ENCODE data around the gene GPR34.
"Not testable (repeated sequence)": the region's sequence is repeated elsewhere in the genome, so short reads cannot be mapped to it uniquely, and the experiment has no call there.

The GPR34 gene

GRCh38 chrX:41688835-41689234, at the start of gene GPR34:
TSS of gene GPR34 (plus strand) at chrX:41688973. CDS start at chrX:41695634, 6,661 bp downstream.
- DNase-seq (ENCODE audit: low read depth) = no peak

GRCh38 chrX:41646201-41646600, 42.6 kb upstream of the GPR34 start:
- DNase-seq (ENCODE audit: low read depth) = not testable (repeated sequence)

- DNase-seq (ENCODE audit: low read depth) = no peak
Measured at GRCh38 chrX:41653125-41653524, 35.6 kb upstream of the GPR34 start.

GRCh38 chrX:41655101-41655500, 33.7 kb upstream of the GPR34 start:
- no peak for DNase-seq (ENCODE audit: low read depth)

GRCh38 chrX:41655631-41656030, 33.1 kb upstream of the GPR34 start:
- DNase-seq (ENCODE audit: low read depth) = no peak

- DNase-seq (ENCODE audit: low read depth) = no peak
Measured at GRCh38 chrX:41661366-41662095, 27.2 kb upstream of the GPR34 start.

GRCh38 chrX:41664375-41664901, 24.3 kb upstream of the GPR34 start:
- DNase-seq (ENCODE audit: low read depth) = no peak

- no peak for DNase-seq (ENCODE audit: low read depth)
Measured at GRCh38 chrX:41664908-41665307, 23.9 kb upstream of the GPR34 start.

- no peak for DNase-seq (ENCODE audit: low read depth)
Measured at GRCh38 chrX:41665686-41666085, 23.1 kb upstream of the GPR34 start.

GRCh38 chrX:41666251-41666650, 22.5 kb upstream of the GPR34 start:
- no peak for DNase-seq (ENCODE audit: low read depth)

GRCh38 chrX:41667631-41668030, 21.1 kb upstream of the GPR34 start:
- DNase-seq (ENCODE audit: low read depth) = no peak

- DNase-seq (ENCODE audit: low read depth) = no peak
Measured at GRCh38 chrX:41670112-41670511, 18.7 kb upstream of the GPR34 start.

- DNase-seq (ENCODE audit: low read depth) = no peak
Measured at GRCh38 chrX:41671082-41671481, 17.7 kb upstream of the GPR34 start.

GRCh38 chrX:41672643-41673042, 16.1 kb upstream of the GPR34 start:
- DNase-seq (ENCODE audit: low read depth) = no peak

GRCh38 chrX:41676361-41676760, 12.4 kb upstream of the GPR34 start:
- DNase-seq (ENCODE audit: low read depth) = not testable (repeated sequence)

- no peak for DNase-seq (ENCODE audit: low read depth)
Measured at GRCh38 chrX:41677183-41678060, 11.4 kb upstream of the GPR34 start.

- no peak for DNase-seq (ENCODE audit: low read depth)
Measured at GRCh38 chrX:41684138-41684537, 4.6 kb upstream of the GPR34 start.

- DNase-seq (ENCODE audit: low read depth) = no peak
Measured at GRCh38 chrX:41684940-41685339, 3.8 kb upstream of the GPR34 start.

GRCh38 chrX:41686788-41687187, 2.0 kb upstream of the GPR34 start:
- DNase-seq (ENCODE audit: low read depth) = no peak

- DNase-seq (ENCODE audit: low read depth) = no peak
Measured at GRCh38 chrX:41688156-41688555, 617 bp upstream of the GPR34 start.

- DNase-seq (ENCODE audit: low read depth) = no peak
Measured at GRCh38 chrX:41689711-41690110, 938 bp downstream of the GPR34 start.

GRCh38 chrX:41692162-41692749, 3.5 kb downstream of the GPR34 start:
- DNase-seq (ENCODE audit: low read depth) = no peak

GRCh38 chrX:41693024-41693423, 4.3 kb downstream of the GPR34 start:
- DNase-seq (ENCODE audit: low read depth) = no peak

Data from activated gamma-delta T cell treated with anti-CD3 and anti-CD28 coated beads, Interleukin-2, amount 50 U/mL, for 16 hours (primary cell).